PC-3 (cell line): Measurements from ENCODE around the gene NTN1. TPM values are rescaled to one million over a fixed set of nuclear protein-coding genes. Genes with fewer than 3 reads are reported as not detected.

ENCODE experiments used
- ATAC-seq: fragments of 200-7000 bp; cut with Tn5 transposase; 2 replicates; pipeline ENCODE4 v1.9.1; 2020; ENCODE audit warnings: mild to moderate bottlenecking, moderate library complexity
- BruUV-seq: library from RNA; stranded (reverse); fragments of 400-500 nt; replicated peaks from 2 replicates; lab custom pipeline; 2021; lab: Mats Ljungman, UMichigan
- CTCF ChIA-PET: fragments of 300-600 bp; sonication (Branson Sonifier 250); formaldehyde crosslinking; loops from one replicate; lab custom pipeline; 2022; ENCODE audit warnings: antibody characterized with exemption; lab: Charles Lee
- POLR2A ChIA-PET: fragments of 300-600 bp; sonication (Branson Sonifier 250); formaldehyde crosslinking; loops from one replicate; lab custom pipeline; 2022; ENCODE audit warnings: antibody characterized with exemption; ENCODE audit not compliant: unreplicated experiment; lab: Charles Lee
- DNase-seq: peaks from one replicate; pipeline ENCODE4 v3.0.0-alpha.2; 2015
- H2AFZ ChIP-seq: fragments of 300-600 bp; sonication (generic); 2 replicates; pipeline ENCODE4 v1.6.0; 2016; ENCODE audit warnings: antibody characterized with exemption, low read length
- H3F3A ChIP-seq: fragments of 300-600 bp; sonication (generic); one replicate; pipeline ENCODE4 v1.6.0; 2017; ENCODE audit warnings: antibody characterized with exemption, low read length, control low read depth, mild to moderate bottlenecking; ENCODE audit not compliant: unreplicated experiment
- H3K27ac ChIP-seq: fragments of 300-600 bp; sonication (generic); 2 replicates; pipeline ENCODE4 v1.5.1; 2016; ENCODE audit warnings: mild to moderate bottlenecking, low read length
- H3K27me3 ChIP-seq: fragments of 300-600 bp; sonication (generic); 2 replicates; pipeline ENCODE4 v1.6.1; 2016; ENCODE audit warnings: low read length, mixed read lengths
- H3K36me3 ChIP-seq: fragments of 300-600 bp; sonication (generic); 2 replicates; pipeline ENCODE4 v1.6.1; 2016; ENCODE audit warnings: low read depth, mixed run types, low read length, mixed read lengths
- H3K4me1 ChIP-seq: fragments of 300-600 bp; sonication (generic); 2 replicates; pipeline ENCODE4 v1.5.1; 2016; ENCODE audit warnings: low read length; ENCODE audit not compliant: insufficient read depth
- H3K4me2 ChIP-seq: fragments of 300-600 bp; sonication (generic); 2 replicates; pipeline ENCODE4 v1.6.0; 2016; ENCODE audit warnings: low read length
- H3K4me3 ChIP-seq: fragments of 300-600 bp; sonication (generic); 2 replicates; pipeline ENCODE4 v1.5.1; 2016; ENCODE audit warnings: mild to moderate bottlenecking, low read length, mixed read lengths
- H3K79me2 ChIP-seq: fragments of 300-600 bp; sonication (generic); 2 replicates; pipeline ENCODE4 v1.6.1; 2017; ENCODE audit warnings: low read length, mixed read lengths
- H3K9ac ChIP-seq: fragments of 300-600 bp; sonication (generic); 2 replicates; pipeline ENCODE4 v1.6.0; 2016; ENCODE audit warnings: mild to moderate bottlenecking, low read length
- H3K9me2 ChIP-seq: fragments of 300-600 bp; sonication (generic); replicated peaks from 2 replicates; pipeline ENCODE4 v1.6.1; 2016; ENCODE audit warnings: mixed run types, low read length, mixed read lengths
- H3K9me3 ChIP-seq: fragments of 300-600 bp; sonication (generic); 2 replicates; pipeline ENCODE4 v1.6.1; 2016; ENCODE audit warnings: low read length, mixed read lengths
- H4K20me1 ChIP-seq: fragments of 300-600 bp; sonication (generic); 2 replicates; pipeline ENCODE4 v1.6.1; 2016; ENCODE audit warnings: low read length, mixed read lengths
- CTCF ChIP-seq: fragments of 300-600 bp; sonication (generic); conservative IDR thresholded peaks from 2 replicates; pipeline ENCODE4 v1.5.1; 2017; ENCODE audit warnings: antibody characterized with exemption, low read depth, mild to moderate bottlenecking, low read length
- EZH2 ChIP-seq: fragments of 300-600 bp; sonication (generic); IDR thresholded peaks from one replicate; pipeline ENCODE4 v1.6.1; 2017; ENCODE audit warnings: antibody characterized with exemption, mild to moderate bottlenecking, low read length; ENCODE audit not compliant: unreplicated experiment
- EZH2phosphoT487 ChIP-seq: fragments of 300-600 bp; sonication (generic); IDR thresholded peaks from 2 replicates; pipeline ENCODE4 v1.6.1; 2018; ENCODE audit warnings: mild to moderate bottlenecking, antibody characterized with exemption, low read length, borderline replicate concordance
- intact Hi-C: fragments of 100-400 bp; cut with micrococcal nuclease; formaldehyde crosslinking; loops from 2 replicates; pipeline ENCODE4 v1.9.0; 2023
- total RNA-seq: library from RNA; depleted of rRNA; stranded (reverse); fragments of >200 nt; gene quantifications from 2 replicates; pipeline ENCODE4 v1.2.3, GENCODE V29; 2014

Gene NTN1
- total RNA-seq, 1 experiment from 2014 or later: 0.22 TPM

GRCh38 chr17:9028202-9028987 is 7.1 kb downstream of the NTN1 start:
- ATAC-seq: no peak
- intact Hi-C loops: no loop called here
- H3K79me2 ChIP-seq: no peaks in the 10 kb centered on the region
- no peak overlapping the region for H3K9ac ChIP-seq
- ChIA-PET POLR2A (interaction anchor here (0.6 kb wide), 1 partner anchor 10 kb away, joined by 3 read pairs; no protein-coding TSS in a partner anchor), CTCF (no interaction called here)
- TF ChIP-seq CTCF: no peak
- TF ChIP-seq EZH2: no peak
- TF ChIP-seq EZH2phosphoT487: no peak
- no peaks in the 10 kb centered on the region for H3K4me1 ChIP-seq
- BruUV-seq: no TSS peak
- H3K9me2 ChIP-seq: no peaks in the 10 kb centered on the region
- no peaks in the 10 kb centered on the region for H3K9me3 ChIP-seq
- no peak overlapping the region for H3K27ac ChIP-seq
- H3K4me3 ChIP-seq: no peak overlapping the region
- H3K27me3 ChIP-seq: 0 out of 2 replicates have a peak, but pooled peaks cover 3% of the 10 kb centered on the region
- H3K36me3 ChIP-seq: no peaks in the 10 kb centered on the region
- no peaks in the 10 kb centered on the region for H4K20me1 ChIP-seq
- H2AFZ ChIP-seq: no peak overlapping the region
- no peaks in the 10 kb centered on the region for H3F3A ChIP-seq
- no peak for DNase-seq
- H3K4me2 ChIP-seq: no peak overlapping the region

- TF ChIP-seq EZH2 (no peak), EZH2phosphoT487 (no peak), CTCF (no peak)
- POLR2A ChIA-PET: no interaction called here
- Histone ChIP-seq H3K9me2 (no peaks in the 10 kb centered on the region), H3K4me2 (no peak overlapping the region), H3K4me3 (no peak overlapping the region), H3K27ac (no peak overlapping the region), H3K9ac (no peak overlapping the region), H3K4me1 (no peaks in the 10 kb centered on the region), H3K9me3 (no peaks in the 10 kb centered on the region), H3K79me2 (no peaks in the 10 kb centered on the region), H3K27me3 (0 out of 2 replicates have a peak, but pooled peaks cover 3% of the 10 kb centered on the region), H3F3A (no peaks in the 10 kb centered on the region), H2AFZ (no peak overlapping the region), H4K20me1 (no peaks in the 10 kb centered on the region), H3K36me3 (no peaks in the 10 kb centered on the region)
- ATAC-seq: no peak
- CTCF ChIA-PET: no interaction called here
- no peak for DNase-seq
- intact Hi-C loops: no loop called here
- BruUV-seq: no TSS peak
Observed at GRCh38 chr17:9028988-9029570, 7.8 kb downstream of the NTN1 start.

DNA sequence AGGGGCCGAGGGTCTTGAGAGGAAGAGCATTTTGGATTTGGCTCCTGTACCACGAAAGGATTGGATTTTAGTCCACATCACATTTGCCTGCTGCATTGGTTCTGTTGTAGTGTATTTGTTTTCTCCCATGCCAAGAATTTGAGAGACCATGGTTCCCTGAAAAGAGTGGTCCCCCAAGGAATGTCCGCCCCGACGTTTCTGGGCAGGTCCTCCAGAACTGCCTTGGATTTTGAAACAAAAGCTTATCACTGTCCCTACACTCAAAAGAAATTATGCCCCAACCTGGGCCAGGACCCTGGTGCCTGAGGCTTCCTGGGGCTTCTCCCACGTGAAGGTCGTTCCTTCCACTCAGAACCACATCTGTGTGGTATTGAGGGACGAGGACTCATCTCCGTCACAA is 10.8 kb downstream of the NTN1 start:
- POLR2A ChIA-PET: no interaction called here
- no peak for TF ChIP-seq EZH2
- TF ChIP-seq EZH2phosphoT487: no peak
- Histone ChIP-seq H3K79me2 (no peaks in the 10 kb centered on the region), H3K9me2 (no peaks in the 10 kb centered on the region), H2AFZ (no peak overlapping the region), H3K27me3 (no peaks in the 10 kb centered on the region), H3K36me3 (no peaks in the 10 kb centered on the region), H3K4me1 (no peaks in the 10 kb centered on the region), H3K4me3 (no peak overlapping the region), H3K9me3 (no peaks in the 10 kb centered on the region), H4K20me1 (no peaks in the 10 kb centered on the region), H3K4me2 (no peak overlapping the region), H3K27ac (no peak overlapping the region), H3F3A (no peaks in the 10 kb centered on the region), H3K9ac (no peak overlapping the region)
- ATAC-seq: no peak
- intact Hi-C loops: no loop called here
- BruUV-seq: no TSS peak
- CTCF ChIA-PET: no interaction called here
- DNase-seq: no peak
